HEK293T (cell line): ENCODE data around the gene POLE4.

ENCODE experiments used
- CTCF ChIA-PET: fragments of 350-600 bp; formaldehyde crosslinking; extraction: SDS; loops from one replicate; lab custom pipeline; 2021; ENCODE audit warnings: antibody characterized with exemption, inconsistent platforms; lab: Yijun Ruan, JAX
- POLR2A ChIA-PET: fragments of 350-600 bp; formaldehyde crosslinking; extraction: SDS; loops from one replicate; lab custom pipeline; 2020; ENCODE audit warnings: antibody characterized with exemption, inconsistent platforms; lab: Yijun Ruan, JAX
- DNase-seq: peaks from one replicate; pipeline ENCODE4 v3.0.0; 2012; ENCODE audit warnings: mixed read lengths; ENCODE audit errors: extremely low spot score
- ARNT ChIP-seq: fragments of 450-650 bp; IDR thresholded peaks from 2 replicates; pipeline ENCODE4 v1.6.1; 2017; ENCODE audit warnings: mild to moderate bottlenecking
- BHLHE40 ChIP-seq: fragments of 450-650 bp; IDR thresholded peaks from 2 replicates; pipeline ENCODE4 v1.6.1; 2016; ENCODE audit warnings: mild to moderate bottlenecking, moderate library complexity, borderline replicate concordance
- CTBP1 ChIP-seq: fragments of 450-650 bp; IDR thresholded peaks from 2 replicates; pipeline ENCODE4 v1.6.1; 2016; ENCODE audit warnings: borderline replicate concordance
- ELF4 ChIP-seq: fragments of 450-650 bp; IDR thresholded peaks from 2 replicates; pipeline ENCODE4 v1.6.1; 2017; ENCODE audit warnings: antibody characterized with exemption
- FOXA1 ChIP-seq: fragments of 450-650 bp; IDR thresholded peaks from 2 replicates; pipeline ENCODE4 v1.6.1; 2016; ENCODE audit warnings: mild to moderate bottlenecking
- FOXK2 ChIP-seq: fragments of 450-650 bp; IDR thresholded peaks from 2 replicates; pipeline ENCODE4 v1.6.1; 2016; ENCODE audit warnings: mild to moderate bottlenecking
- FOXM1 ChIP-seq: fragments of 450-650 bp; IDR thresholded peaks from 2 replicates; pipeline ENCODE4 v1.6.1; 2017; ENCODE audit warnings: mild to moderate bottlenecking, borderline replicate concordance
- HDGF ChIP-seq: fragments of 450-650 bp; IDR thresholded peaks from 2 replicates; pipeline ENCODE4 v1.6.1; 2017; ENCODE audit warnings: antibody characterized with exemption, borderline replicate concordance
- L3MBTL2 ChIP-seq: fragments of 450-650 bp; conservative IDR thresholded peaks from 2 replicates; pipeline ENCODE4 v1.6.1; 2016; ENCODE audit warnings: mild to moderate bottlenecking
- LEF1 ChIP-seq: fragments of 450-650 bp; IDR thresholded peaks from 2 replicates; pipeline ENCODE4 v1.6.1; 2017; ENCODE audit warnings: mild to moderate bottlenecking, borderline replicate concordance
- NFRKB ChIP-seq: fragments of 450-650 bp; IDR thresholded peaks from 2 replicates; pipeline ENCODE4 v1.6.1; 2016; ENCODE audit warnings: mild to moderate bottlenecking, moderate library complexity
- PKNOX1 ChIP-seq: fragments of 450-650 bp; IDR thresholded peaks from 2 replicates; pipeline ENCODE4 v1.6.1; 2016
- SP1 ChIP-seq: fragments of 450-650 bp; IDR thresholded peaks from 2 replicates; pipeline ENCODE4 v1.6.1; 2017
- SUZ12 ChIP-seq: fragments of 450-650 bp; IDR thresholded peaks from 2 replicates; pipeline ENCODE4 v1.6.1; 2016; ENCODE audit warnings: mild to moderate bottlenecking
- TARDBP ChIP-seq: fragments of 450-650 bp; IDR thresholded peaks from 2 replicates; pipeline ENCODE4 v1.6.1; 2016
- ZNF384 ChIP-seq: fragments of 450-650 bp; IDR thresholded peaks from 2 replicates; pipeline ENCODE4 v1.6.1; 2016

Gene POLE4

DNA sequence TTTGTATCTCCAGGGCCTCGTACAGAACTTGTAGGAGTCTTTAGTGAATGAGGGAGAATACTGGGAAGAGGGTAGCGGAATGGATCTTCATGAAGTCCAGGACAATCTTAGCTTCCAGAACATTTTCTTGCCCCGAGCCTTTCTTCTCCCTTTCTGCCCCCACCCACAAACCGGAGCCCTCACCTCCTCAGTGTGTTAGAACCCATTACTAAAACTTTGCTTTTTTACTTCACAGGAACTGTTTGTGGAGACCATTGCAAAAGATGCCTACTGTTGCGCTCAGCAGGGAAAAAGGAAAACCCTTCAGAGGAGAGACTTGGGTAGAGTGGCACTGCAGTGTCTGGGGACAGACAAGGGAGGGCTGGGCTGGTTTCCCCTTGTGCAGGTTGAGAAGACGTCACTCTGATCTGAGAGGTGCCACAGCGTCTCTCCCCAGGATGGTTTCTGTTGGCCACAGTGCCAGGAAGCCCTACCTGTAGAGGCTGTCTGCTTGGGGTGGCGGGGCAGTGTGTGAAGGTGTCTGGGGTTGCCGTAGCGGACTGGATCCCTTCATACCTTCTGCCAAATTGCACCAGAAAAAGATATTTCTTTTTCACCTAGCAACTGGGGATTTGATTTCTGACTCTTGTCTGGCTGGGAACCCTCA, 786 bp downstream of the POLE4 start:
- ChIA-PET POLR2A (no interaction called here), CTCF (no interaction called here)

GRCh38 chr2:74966887-74967286, 8.4 kb downstream of the POLE4 start:
- TF ChIP-seq FOXA1 (no peak), FOXM1 (no peak), ARNT (no peak), PKNOX1 (no peak), TARDBP (no peak), LEF1 (no peak), HDGF (no peak), SUZ12 (no peak), ELF4 (no peak), NFRKB (no peak), ZNF384 (no peak)
- CTCF ChIA-PET: no interaction called here
- POLR2A ChIA-PET: no interaction called here
- no peak for DNase-seq

More for the DNA sequence above, 786 bp downstream of the POLE4 start:
- TF ChIP-seq FOXK2: no peak
- DNase-seq: no peak

DNA sequence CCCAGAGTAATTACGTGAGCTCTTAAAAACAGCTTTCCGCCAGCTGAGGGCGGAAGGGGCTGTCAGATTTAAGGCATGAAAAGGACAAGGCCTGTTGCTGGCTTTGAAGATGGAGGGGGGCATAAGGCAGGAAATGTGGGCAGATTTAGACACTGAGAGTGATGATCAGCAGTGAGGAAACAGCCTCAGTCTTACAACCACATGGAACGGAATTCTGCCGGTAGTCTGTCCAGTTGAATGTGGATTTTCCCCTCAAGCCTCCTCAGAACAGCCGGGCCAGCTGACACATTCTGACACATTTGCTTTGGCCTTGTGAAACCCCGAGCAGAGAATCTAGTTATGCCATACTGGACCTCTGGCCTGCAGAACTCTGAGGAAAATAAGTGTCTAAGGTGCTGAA, 16.6 kb downstream of the POLE4 start:
- POLR2A ChIA-PET: no interaction called here
- no peak for DNase-seq
- no peak for TF ChIP-seq FOXK2
- TF ChIP-seq ARNT: no peak
- CTCF ChIA-PET: no interaction called here

- ChIA-PET CTCF (no interaction called here), POLR2A (no interaction called here)
- no peak for TF ChIP-seq NFRKB
- no peak for TF ChIP-seq FOXK2
- TF ChIP-seq SUZ12: no peak
- TF ChIP-seq PKNOX1: no peak
- TF ChIP-seq FOXM1: no peak
- TF ChIP-seq TARDBP: no peak
- TF ChIP-seq SP1: no peak
- TF ChIP-seq HDGF: no peak
- no peak for TF ChIP-seq FOXA1
- no peak for TF ChIP-seq L3MBTL2
- no peak for TF ChIP-seq CTBP1
- no peak for TF ChIP-seq ARNT
- TF ChIP-seq LEF1: no peak
- no peak for TF ChIP-seq BHLHE40
- TF ChIP-seq ZNF384: no peak
- TF ChIP-seq ELF4: no peak
- DNase-seq: no peak
Observed at GRCh38 chr2:74979844-74980243, 21.4 kb downstream of the POLE4 start.

- ChIA-PET CTCF (no interaction called here), POLR2A (no interaction called here)
- TF ChIP-seq FOXK2: no peak
- no peak for TF ChIP-seq HDGF
- no peak for TF ChIP-seq BHLHE40
- no peak for TF ChIP-seq LEF1
- no peak for TF ChIP-seq FOXA1
- no peak for TF ChIP-seq ZNF384
- TF ChIP-seq SUZ12: no peak
- no peak for TF ChIP-seq TARDBP
- TF ChIP-seq FOXM1: no peak
- TF ChIP-seq NFRKB: no peak
- TF ChIP-seq PKNOX1: no peak
- TF ChIP-seq ELF4: no peak
- TF ChIP-seq ARNT: no peak
- no peak for TF ChIP-seq L3MBTL2
- TF ChIP-seq CTBP1: no peak
- no peak for TF ChIP-seq SP1
- no peak for DNase-seq
Observed at GRCh38 chr2:74982577-74982976, 24.1 kb downstream of the POLE4 start.

DNA sequence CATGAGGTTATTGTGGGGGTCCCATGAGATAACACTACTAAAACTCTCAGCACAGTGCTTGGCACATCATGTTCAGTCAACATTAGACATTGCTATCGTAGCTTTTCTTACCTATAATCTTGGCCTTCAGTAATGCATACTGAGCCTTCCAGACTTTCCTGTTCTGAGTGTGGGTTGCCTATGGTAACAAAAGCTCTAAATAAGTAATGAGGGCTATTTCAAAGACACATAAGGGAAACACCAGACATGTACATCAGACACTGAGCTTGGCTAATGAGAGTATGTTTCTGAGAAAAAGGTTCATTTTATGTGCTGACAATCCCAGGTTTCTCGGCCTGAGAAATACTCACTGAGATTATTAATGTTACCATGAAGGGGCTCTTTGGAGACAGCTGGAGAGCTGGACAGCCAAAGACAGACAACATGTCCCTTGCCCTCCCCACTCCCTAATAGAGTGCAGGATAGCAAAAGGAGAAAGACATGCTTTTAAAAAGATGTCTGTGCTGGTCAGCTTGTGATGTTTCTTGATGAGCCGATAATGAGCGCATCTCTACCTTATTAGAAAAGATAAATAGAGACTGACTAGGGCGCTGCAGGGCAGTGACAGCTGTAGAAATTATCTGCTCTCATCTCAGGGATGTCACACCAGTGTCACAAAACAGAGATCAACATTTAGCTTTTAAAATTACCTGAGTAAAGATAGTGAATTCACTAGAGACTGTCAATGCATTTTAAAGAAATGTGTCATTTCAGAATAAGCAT, 25.4 kb downstream of the POLE4 start:
- DNase-seq: no peak
- TF ChIP-seq SP1 (no peak), CTBP1 (no peak), FOXA1 (no peak), ZNF384 (no peak)
- ChIA-PET POLR2A (no interaction called here), CTCF (no interaction called here)
